Tibial nerve (tissue), 4 donors: ENCODE measurements around the gene CYP2E1.
"Not testable (repeated sequence)": the region's sequence is repeated elsewhere in the genome, so short reads cannot be mapped to it uniquely, and the experiment has no call there.

Experiments used
- CTCF ChIP-seq, 5 experiments: fragments of 200-600 bp in 3 of 5; fragments of 450-650 bp in 2 of 5; sonication (generic) in 3 of 5; IDR thresholded peaks; one replicate each; pipeline ENCODE4 v1.5.1; 2016 to 2019; ENCODE audit warnings: antibody characterized with exemption in 5 of 5, mild to moderate bottlenecking in 3 of 5, moderate library complexity in 2 of 5
- EP300 ChIP-seq, 2 donors: sonication (generic); formaldehyde crosslinking; IDR thresholded peaks; one replicate each; pipeline ENCODE4 v1.6.1; 2017; ENCODE audit warnings: antibody characterized with exemption in 2 of 2, mild to moderate bottlenecking in 1 of 2

- not testable (repeated sequence) for TF ChIP-seq CTCF, EP300 (IDR thresholded peaks at IDR 0.05)
Measured at GRCh38 chr10:133572055-133572454, 44.9 kb downstream of the CYP2E1 start.
